Astrocyte of the spinal cord (primary cell): Measurements from ENCODE around the gene ZNF654.
"Not testable (repeated sequence)": the region's sequence is repeated elsewhere in the genome, so short reads cannot be mapped to it uniquely, and the experiment has no call there.

Experiments
- DNase-seq: peaks from one replicate; pipeline ENCODE4 v3.0.0; 2011; ENCODE audit warnings: low read depth, low spot score
- H3K4me3 ChIP-seq: 2 replicates; pipeline ENCODE4 v1.5.1; 2011; ENCODE audit warnings: low read depth, mild to moderate bottlenecking, low read length, moderate library complexity
- in situ Hi-C: cut with HindIII; loops from 2 replicates; pipeline ENCODE4 v1.10.0; 2017; ENCODE audit warnings: low sequenced_read_pairs
- TF ChIP-seq, protein P1 (sequence below): IDR thresholded peaks from 2 replicates; pipeline ENCODE4 v1.5.1; 2012; ENCODE audit warnings: low read depth, mild to moderate bottlenecking, low read length, inconsistent platforms

ZNF654 gene

DNA sequence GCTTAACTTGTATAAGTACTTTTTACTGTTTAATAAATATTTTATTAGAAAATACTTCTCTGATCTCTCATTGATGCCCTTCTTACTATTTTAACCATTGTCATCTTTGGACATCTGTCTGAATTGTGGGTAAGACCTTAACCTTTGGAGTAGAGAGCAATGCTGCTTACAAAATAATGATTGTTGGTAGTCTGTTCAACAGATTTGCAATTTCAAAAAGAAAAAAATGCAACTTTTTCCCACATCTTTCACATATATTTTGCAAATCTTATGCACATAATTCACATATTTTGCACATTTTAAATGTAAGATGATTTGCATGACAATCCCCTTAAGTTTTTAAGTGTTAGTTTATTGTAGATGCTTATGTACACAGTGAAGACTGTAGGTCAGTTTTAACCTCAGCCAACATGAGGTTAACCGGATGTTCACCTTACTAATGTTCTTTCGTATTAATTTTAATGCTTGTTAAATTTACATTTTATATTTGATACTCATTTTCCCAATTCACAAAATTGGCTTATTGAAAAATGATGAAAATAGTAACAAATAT, 107.4 kb downstream of the ZNF654 start:
- H3K4me3 ChIP-seq: no peak overlapping the region
- TF ChIP-seq, protein P1, sequence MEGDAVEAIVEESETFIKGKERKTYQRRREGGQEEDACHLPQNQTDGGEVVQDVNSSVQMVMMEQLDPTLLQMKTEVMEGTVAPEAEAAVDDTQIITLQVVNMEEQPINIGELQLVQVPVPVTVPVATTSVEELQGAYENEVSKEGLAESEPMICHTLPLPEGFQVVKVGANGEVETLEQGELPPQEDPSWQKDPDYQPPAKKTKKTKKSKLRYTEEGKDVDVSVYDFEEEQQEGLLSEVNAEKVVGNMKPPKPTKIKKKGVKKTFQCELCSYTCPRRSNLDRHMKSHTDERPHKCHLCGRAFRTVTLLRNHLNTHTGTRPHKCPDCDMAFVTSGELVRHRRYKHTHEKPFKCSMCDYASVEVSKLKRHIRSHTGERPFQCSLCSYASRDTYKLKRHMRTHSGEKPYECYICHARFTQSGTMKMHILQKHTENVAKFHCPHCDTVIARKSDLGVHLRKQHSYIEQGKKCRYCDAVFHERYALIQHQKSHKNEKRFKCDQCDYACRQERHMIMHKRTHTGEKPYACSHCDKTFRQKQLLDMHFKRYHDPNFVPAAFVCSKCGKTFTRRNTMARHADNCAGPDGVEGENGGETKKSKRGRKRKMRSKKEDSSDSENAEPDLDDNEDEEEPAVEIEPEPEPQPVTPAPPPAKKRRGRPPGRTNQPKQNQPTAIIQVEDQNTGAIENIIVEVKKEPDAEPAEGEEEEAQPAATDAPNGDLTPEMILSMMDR: no peak
- in situ Hi-C loops: no loop called here
- no peak for DNase-seq

DNA sequence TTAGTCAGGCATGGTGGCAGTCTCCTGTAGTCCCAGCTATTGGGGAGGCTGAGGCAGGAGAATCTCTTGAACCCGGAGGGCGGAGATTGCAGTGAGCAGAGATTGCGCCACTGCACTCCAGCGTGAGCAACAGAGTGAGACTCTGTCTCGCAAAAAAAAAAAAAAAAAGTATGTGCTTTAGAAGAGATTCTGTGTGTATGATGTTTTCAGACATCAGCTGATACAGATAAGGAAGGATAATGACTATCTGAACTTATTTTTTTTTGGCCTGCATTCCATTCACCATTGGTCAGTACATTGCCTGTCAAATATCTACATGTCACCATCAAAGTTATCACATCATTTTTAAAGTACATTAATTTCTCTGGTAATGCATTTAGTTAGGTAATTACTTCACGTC, 108.1 kb downstream of the ZNF654 start:
- in situ Hi-C loops: no loop called here
- H3K4me3 ChIP-seq: no peak overlapping the region
- TF ChIP-seq, protein P1: no peak
- DNase-seq: no peak

DNA sequence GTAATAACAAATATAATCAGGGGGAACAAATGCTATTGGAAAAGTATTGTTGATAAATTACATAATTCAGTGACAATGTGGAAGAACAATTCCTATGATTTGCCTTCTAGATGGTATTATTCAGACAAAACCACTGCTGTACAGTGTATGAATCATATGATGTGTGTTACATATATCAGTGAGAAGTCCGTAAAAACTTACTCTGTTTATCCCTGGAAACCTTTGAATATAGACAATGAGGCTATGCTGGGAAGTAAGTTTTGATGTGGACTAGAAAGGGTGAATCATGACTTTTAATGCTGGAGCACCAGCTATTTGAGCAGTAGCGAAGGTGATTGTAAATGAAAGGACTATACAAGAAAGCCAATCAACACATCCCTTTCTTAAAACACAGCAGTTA, 108.6 kb downstream of the ZNF654 start:
- DNase-seq: no peak
- H3K4me3 ChIP-seq: no peak overlapping the region
- TF ChIP-seq, protein P1: no peak
- in situ Hi-C loops: no loop called here

DNA sequence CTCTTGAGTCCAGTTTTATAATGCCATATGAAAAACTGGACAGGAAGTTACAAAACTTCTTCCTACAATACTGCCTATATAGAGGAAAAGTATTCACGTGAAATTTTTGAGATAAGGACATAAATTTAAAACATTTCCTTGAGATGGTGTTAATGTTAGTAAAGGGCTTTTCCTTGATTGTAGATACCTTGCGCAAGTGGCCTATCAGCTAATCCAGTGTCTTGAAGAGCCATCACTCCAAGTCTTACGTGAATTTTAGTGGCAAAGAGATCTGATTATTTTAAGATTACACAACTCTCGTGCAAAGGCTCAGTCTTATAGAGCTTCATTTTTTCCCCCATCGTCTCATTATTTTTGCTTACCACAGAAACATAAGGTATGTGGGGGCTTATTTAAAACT, 109.1 kb downstream of the ZNF654 start:
- in situ Hi-C loops: no loop called here
- no peak overlapping the region for H3K4me3 ChIP-seq

DNA sequence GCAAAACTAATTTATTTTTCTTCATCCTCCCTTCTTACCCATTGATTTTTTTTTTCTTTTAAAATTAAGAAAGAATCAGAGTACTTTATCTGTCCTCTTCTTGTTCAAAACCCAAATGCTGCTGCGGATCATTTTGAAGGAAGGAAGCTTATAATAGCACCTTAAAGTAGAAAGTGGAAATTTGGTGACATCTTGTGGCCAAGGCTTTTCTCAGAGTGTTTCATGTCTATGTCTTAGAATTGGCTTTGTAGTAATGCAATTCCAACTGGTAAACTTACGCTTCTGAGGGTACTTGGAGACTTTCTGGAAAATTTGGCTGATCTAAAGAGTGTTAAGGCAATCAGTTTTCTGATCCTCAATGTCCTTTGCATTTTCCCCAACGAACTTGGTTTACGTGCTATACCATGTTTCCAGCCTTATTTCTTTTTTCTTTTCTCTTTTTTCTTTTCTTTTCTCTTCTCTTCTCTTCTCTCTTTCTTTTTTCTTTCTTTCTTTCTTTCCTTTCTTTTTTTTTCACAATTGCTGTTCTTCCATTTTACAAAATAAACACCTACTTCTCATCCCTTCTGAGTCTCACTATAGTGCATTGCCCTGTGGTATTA, 121.4 kb downstream of the ZNF654 start:
- DNase-seq: peak; percentile 53

More for the DNA sequence above, 109.1 kb downstream of the ZNF654 start:
- DNase-seq: no peak
- TF ChIP-seq, protein P1: no peak

DNA sequence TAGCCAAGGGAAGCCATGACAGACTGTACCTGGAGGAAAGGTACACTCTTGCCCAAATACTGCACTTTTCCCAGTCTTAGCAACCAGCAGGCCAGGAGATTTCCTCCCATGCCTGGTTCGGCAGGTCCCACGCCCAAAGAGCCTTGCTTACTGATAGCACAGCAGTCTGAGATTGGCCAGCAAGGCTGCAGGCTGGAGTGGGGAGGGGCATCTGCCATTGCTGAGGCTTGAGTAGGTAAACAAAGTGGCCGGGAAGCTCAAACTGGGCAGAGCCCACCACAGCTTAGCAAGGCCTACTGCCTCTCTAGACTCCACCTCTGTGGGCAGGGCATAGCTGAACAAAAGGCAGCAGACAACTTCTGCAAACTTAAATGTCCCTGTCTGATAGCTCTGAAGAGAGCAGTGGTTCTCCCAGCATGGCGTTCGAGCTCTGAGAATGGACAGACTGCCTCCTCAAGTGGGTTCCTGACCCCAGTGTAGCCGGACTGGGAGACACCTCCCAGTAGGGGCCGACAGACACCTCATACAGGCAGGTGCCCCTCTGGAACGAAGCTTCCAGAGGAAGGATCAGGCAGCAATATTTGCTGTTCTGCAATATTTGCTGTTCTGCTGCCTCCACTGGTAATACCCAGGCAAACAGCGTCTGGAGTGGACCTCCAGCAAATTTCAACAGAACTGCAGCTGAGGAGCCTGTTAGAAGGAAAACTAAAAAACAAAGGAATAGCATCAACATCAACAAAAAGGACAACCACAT, 123.3 kb downstream of the ZNF654 start:
- H3K4me3 ChIP-seq, DNase-seq, in situ Hi-C loops: not testable (repeated sequence)

More for the DNA sequence above, 121.4 kb downstream of the ZNF654 start:
- H3K4me3 ChIP-seq: no peak overlapping the region
- TF ChIP-seq, protein P1: peak; percentile 51
- in situ Hi-C loops: no loop called here

DNA sequence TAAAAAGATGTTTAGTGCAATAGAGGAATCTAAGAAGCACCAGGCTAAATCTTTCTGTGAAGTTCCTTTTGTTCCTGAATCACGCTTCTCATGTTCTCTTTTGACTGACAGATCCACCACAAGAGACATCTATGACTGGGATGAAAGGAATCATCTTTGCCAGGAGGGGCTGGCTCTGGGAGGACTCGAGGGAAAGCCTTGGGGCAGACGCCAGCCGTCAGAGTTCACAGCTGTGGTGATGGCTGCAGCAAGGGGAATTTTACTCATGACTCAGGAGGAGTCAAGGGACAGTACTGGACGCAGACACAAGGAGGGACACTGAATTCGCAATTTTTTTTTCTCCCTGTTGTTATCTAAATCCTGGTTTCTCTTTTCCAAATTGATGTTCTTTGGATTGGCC, 129.4 kb downstream of the ZNF654 start:
- DNase-seq: no peak
- TF ChIP-seq, protein P1: no peak
- H3K4me3 ChIP-seq: no peak overlapping the region
- in situ Hi-C loops: no loop called here
